Gastrocnemius medialis (tissue), 4 donors: Measurements from ENCODE around the gene TANGO6. TPM values are rescaled to one million over a fixed set of nuclear protein-coding genes. Genes with fewer than 3 reads are reported as not detected.

Experiments
- ATAC-seq, 2 donors: fragments of 150-250 bp; one replicate each; pipeline ENCODE4 v1.9.1; 2016
- DNase-seq, 2 donors: peaks; one replicate each; pipeline ENCODE4 v3.0.0-alpha.2; 2019
- H3K27ac ChIP-seq, 4 donors: fragments of 200-600 bp; sonication (generic); 1 replicate in 1 of 4; 2 replicates in 3 of 4; pipeline ENCODE4 v1.5.1; 2016 to 2018; ENCODE audit warnings: mild to moderate bottlenecking in 2 of 4, moderate library complexity in 1 of 4
- H3K27me3 ChIP-seq, 3 donors: fragments of 200-600 bp; sonication (generic) in 2 of 3; 1 replicate in 1 of 3; 2 replicates in 2 of 3; pipeline versions ENCODE4 v1.5.1 to v1.6.0; 2016 to 2019; ENCODE audit warnings: mild to moderate bottlenecking in 1 of 3, moderate library complexity in 1 of 3
- H3K36me3 ChIP-seq, 2 donors: fragments of 200-600 bp; sonication (generic) in 1 of 2; one replicate each; pipeline ENCODE4 v1.5.1; 2017 to 2018
- H3K4me1 ChIP-seq, 2 donors: fragments of 200-600 bp; sonication (generic) in 1 of 2; one replicate each; pipeline ENCODE4 v1.5.1; 2016 to 2017; ENCODE audit warnings: mild to moderate bottlenecking in 2 of 2
- H3K4me3 ChIP-seq, 4 donors: fragments of 200-600 bp; sonication (generic) in 3 of 4; 1 replicate in 1 of 4; 2 replicates in 3 of 4; pipeline ENCODE4 v1.5.1; 2016 to 2019; ENCODE audit warnings: mild to moderate bottlenecking in 2 of 4
- H3K9me3 ChIP-seq, 3 donors: fragments of 200-600 bp; sonication (generic) in 2 of 3; 1 replicate in 1 of 3; 2 replicates in 2 of 3; pipeline ENCODE4 v1.5.1; 2016 to 2019
- POLR2A ChIP-seq, 2 donors: fragments of 450-650 bp; IDR thresholded peaks; one replicate each; pipeline ENCODE4 v1.6.1; 2017; ENCODE audit warnings: antibody characterized with exemption in 2 of 2, mild to moderate bottlenecking in 2 of 2, moderate library complexity in 2 of 2
- in situ Hi-C, 4 donors: fragments of 200-750 bp; cut with MboI; loops; one replicate each; pipeline versions ENCODE4 v1.15.0 to v1.8.0; 2017; ENCODE audit warnings: low sequenced_read_pairs in 4 of 4
- intact Hi-C: fragments of 100-400 bp; cut with DNase I; formaldehyde crosslinking; loops from one replicate; pipeline ENCODE4 v1.15.1; 2023; ENCODE audit warnings: low total_unique reads
- total RNA-seq, 4 donors: library from RNA; depleted of rRNA; stranded (reverse); fragments of >200 nt; gene quantifications; one replicate each; pipeline versions ENCODE4 v1.1.0 to v1.2.3, GENCODE V29; 2016
- TF ChIP-seq, protein P1 (sequence below), 5 experiments: fragments of 450-650 bp in 3 of 5; fragments of 200-600 bp in 2 of 5; sonication (generic) in 2 of 5; IDR thresholded peaks in 4 of 5; conservative IDR thresholded peaks in 1 of 5; 1 replicate in 4 of 5; 2 replicates in 1 of 5; pipeline ENCODE4 v1.5.1; 2016 to 2019; ENCODE audit warnings: antibody characterized with exemption in 5 of 5, mild to moderate bottlenecking in 3 of 5, moderate library complexity in 3 of 5

The TANGO6 gene
- total RNA-seq, 4 donors from 2014 or later = 13.6 to 20.0 (median 17.8) TPM

DNA sequence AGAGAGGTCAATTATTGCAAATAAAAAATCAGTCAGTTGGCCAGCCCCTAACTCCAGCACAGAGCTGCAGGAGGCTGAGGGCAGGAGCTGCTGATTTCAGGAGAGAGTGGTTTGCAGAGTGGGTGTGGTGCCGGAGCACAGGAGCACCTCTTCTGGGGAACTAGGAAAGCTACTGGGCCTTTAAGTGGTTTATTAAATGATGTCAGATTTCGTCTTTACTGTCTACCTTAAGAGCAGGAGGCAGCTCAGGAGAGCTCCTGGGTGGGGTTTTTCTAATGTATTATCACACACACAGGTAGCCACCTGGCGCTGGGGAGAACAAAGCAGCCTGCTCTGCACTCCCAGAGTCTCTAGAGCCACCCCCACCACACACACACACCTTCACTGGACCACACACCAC, 250.6 kb downstream of the TANGO6 start:
- no peaks in the 10 kb centered on the region for H3K36me3 ChIP-seq
- no peak for TF ChIP-seq POLR2A (IDR thresholded peaks at IDR 0.05)
- TF ChIP-seq, protein P1, sequence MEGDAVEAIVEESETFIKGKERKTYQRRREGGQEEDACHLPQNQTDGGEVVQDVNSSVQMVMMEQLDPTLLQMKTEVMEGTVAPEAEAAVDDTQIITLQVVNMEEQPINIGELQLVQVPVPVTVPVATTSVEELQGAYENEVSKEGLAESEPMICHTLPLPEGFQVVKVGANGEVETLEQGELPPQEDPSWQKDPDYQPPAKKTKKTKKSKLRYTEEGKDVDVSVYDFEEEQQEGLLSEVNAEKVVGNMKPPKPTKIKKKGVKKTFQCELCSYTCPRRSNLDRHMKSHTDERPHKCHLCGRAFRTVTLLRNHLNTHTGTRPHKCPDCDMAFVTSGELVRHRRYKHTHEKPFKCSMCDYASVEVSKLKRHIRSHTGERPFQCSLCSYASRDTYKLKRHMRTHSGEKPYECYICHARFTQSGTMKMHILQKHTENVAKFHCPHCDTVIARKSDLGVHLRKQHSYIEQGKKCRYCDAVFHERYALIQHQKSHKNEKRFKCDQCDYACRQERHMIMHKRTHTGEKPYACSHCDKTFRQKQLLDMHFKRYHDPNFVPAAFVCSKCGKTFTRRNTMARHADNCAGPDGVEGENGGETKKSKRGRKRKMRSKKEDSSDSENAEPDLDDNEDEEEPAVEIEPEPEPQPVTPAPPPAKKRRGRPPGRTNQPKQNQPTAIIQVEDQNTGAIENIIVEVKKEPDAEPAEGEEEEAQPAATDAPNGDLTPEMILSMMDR (IDR thresholded peaks at IDR 0.05 in 4 of 5, conservative IDR thresholded peaks at IDR 0.05 in 1 of 5) = no peak
- intact Hi-C loops (no loop called here), in situ Hi-C loops (no loop called here)
- no peak overlapping the region for H3K27ac ChIP-seq
- H3K27me3 ChIP-seq = no peaks in the 10 kb centered on the region
- no peaks in the 10 kb centered on the region for H3K4me1 ChIP-seq
- no peaks in the 10 kb centered on the region for H3K9me3 ChIP-seq
- H3K4me3 ChIP-seq = no peak overlapping the region
- DNase-seq (no peak), ATAC-seq (no peak)

DNA sequence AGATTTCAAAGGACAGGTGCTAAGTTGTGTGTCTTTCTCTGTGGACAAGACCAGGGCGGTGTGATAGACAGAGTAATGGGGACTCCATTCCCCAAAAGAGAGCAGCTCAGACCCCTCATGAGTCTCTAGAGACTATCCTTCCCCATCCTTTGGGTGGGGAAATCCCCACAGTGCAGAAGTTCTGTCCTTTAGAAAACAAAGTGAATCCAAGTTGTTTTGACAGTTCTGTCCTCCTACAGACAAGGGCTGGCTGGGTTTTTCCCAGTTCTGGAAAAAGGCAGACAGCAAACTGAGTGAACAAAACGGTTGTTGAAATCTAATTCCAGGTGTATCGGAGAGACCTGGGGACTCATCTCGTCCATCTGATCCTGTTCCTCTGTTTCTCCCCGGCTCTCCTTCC, 251.2 kb downstream of the TANGO6 start:
- H3K9me3 ChIP-seq = no peaks in the 10 kb centered on the region
- H3K4me1 ChIP-seq = no peaks in the 10 kb centered on the region
- TF ChIP-seq POLR2A (IDR thresholded peaks at IDR 0.05) = no peak
- TF ChIP-seq, protein P1 (IDR thresholded peaks at IDR 0.05 in 4 of 5, conservative IDR thresholded peaks at IDR 0.05 in 1 of 5) = no peak
- ATAC-seq (no peak), DNase-seq (no peak)
- H3K27me3 ChIP-seq = no peaks in the 10 kb centered on the region
- intact Hi-C loops = no loop called here
- in situ Hi-C loops = no loop called here
- H3K4me3 ChIP-seq = no peak overlapping the region
- no peaks in the 10 kb centered on the region for H3K36me3 ChIP-seq
- no peak overlapping the region for H3K27ac ChIP-seq

DNA sequence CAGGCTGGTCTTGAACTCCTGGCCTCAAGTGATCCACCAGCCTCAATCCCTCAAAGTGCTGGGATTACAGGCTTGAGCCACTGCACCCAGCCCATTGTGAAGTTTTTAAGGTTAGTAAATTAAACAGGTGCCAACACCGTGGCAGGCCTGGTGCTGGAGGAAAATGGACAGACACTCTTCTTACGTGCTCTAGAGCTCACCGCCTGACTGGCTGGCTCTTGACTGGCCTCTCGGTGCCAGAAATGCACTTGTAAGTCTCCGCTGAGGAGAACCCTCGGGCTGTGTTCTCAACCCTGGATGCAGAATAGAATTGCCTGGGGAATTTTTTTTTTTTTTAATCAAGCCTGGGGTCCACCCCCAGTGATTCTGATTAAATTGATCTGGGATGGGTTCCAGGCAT, 251.9 kb downstream of the TANGO6 start:
- intact Hi-C loops = no loop called here
- Histone ChIP-seq H3K4me3 (no peak overlapping the region), H3K9me3 (no peaks in the 10 kb centered on the region), H3K27me3 (no peaks in the 10 kb centered on the region), H3K4me1 (no peaks in the 10 kb centered on the region), H3K36me3 (no peaks in the 10 kb centered on the region), H3K27ac (no peak overlapping the region)
- in situ Hi-C loops = no loop called here
- DNase-seq (no peak), ATAC-seq (no peak)
- TF ChIP-seq POLR2A (IDR thresholded peaks at IDR 0.05) = no peak
- TF ChIP-seq, protein P1 (IDR thresholded peaks at IDR 0.05 in 4 of 5, conservative IDR thresholded peaks at IDR 0.05 in 1 of 5) = no peak

DNA sequence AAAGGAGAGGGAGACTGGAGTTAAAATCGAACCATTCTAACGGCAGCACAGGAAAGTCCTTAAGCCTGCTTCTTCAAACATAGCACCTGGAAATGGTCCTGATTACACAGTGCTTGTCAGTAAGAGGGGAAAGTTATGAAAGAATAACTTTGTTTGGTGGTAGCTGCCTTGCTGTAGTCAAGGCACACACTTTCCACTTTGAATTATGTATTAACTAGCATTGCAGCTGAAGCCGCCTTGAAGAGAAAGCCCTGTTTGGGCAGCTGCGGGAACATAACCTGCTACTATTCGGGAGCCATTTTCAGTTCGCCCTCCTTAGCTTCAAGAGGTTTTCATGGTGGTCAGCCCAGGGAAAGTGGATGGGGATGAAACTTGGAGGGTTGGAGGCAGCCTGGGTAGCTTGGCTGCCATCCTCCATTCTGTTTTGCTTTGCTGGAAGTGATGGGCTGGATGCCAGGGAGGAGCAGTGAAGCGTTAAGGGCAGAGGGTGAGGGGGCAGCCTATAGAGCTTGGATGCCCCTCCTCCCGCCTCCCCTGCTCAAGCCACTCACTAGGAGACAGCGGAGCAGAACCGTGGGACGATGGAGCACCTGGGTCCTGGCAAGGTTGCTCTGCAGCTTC, 256.9 kb downstream of the TANGO6 start:
- H3K4me3 ChIP-seq = no peak overlapping the region
- TF ChIP-seq, protein P1 (IDR thresholded peaks at IDR 0.05 in 4 of 5, conservative IDR thresholded peaks at IDR 0.05 in 1 of 5) = no peak
- no peak for TF ChIP-seq POLR2A (IDR thresholded peaks at IDR 0.05)
- in situ Hi-C loops (loop anchor here in 2 of 4 donors (25.0 kb wide), 1 partner anchor 563 kb away; the partner anchor contains the start of gene ZFP90 (in 2 of the 2)), intact Hi-C loops (loop anchor here (5.0 kb wide), 1 partner anchor 33 kb away; no protein-coding TSS in a partner anchor)
- H3K27me3 ChIP-seq = no peaks in the 10 kb centered on the region
- H3K9me3 ChIP-seq = no peaks in the 10 kb centered on the region
- H3K4me1 ChIP-seq = no peaks in the 10 kb centered on the region
- ATAC-seq = no peak
- DNase-seq = no peak
- no peak overlapping the region for H3K27ac ChIP-seq
- H3K36me3 ChIP-seq = no peaks in the 10 kb centered on the region
